GM18907 (cell line): ENCODE results near the gene HOXA7.

Source experiments
- ATAC-seq: cut with Tn5 transposase; IDR thresholded peaks from one replicate; pipeline ENCODE4 v1.9.1; 2021; ENCODE audit warnings: mild to moderate bottlenecking, moderate library complexity; ENCODE audit not compliant: unreplicated experiment

HOXA7 gene

GRCh38 chr7:27182861-27183681 is 26.6 kb upstream of the HOXA7 start:
- ATAC-seq = no peak

- ATAC-seq = no peak
Measured at GRCh38 chr7:27182285-27182841, 25.9 kb upstream of the HOXA7 start.

- ATAC-seq = no peak
Measured at GRCh38 chr7:27181795-27182275, 25.4 kb upstream of the HOXA7 start.

- no peak for ATAC-seq
Measured at GRCh38 chr7:27180431-27181420, 24.3 kb upstream of the HOXA7 start.

GRCh38 chr7:27179503-27180430 is 23.3 kb upstream of the HOXA7 start:
- ATAC-seq = no peak

- ATAC-seq = no peak
Measured at GRCh38 chr7:27179030-27179429, 22.6 kb upstream of the HOXA7 start.

GRCh38 chr7:27178366-27178765 is 21.9 kb upstream of the HOXA7 start:
- no peak for ATAC-seq

- ATAC-seq = no peak
Measured at GRCh38 chr7:27177795-27178320, 21.4 kb upstream of the HOXA7 start.

GRCh38 chr7:27176962-27177794 is 20.7 kb upstream of the HOXA7 start:
- no peak for ATAC-seq

- ATAC-seq = no peak
Measured at GRCh38 chr7:27176524-27176845, 20.0 kb upstream of the HOXA7 start.

- ATAC-seq = no peak
Measured at GRCh38 chr7:27175626-27176523, 19.4 kb upstream of the HOXA7 start.

- no peak for ATAC-seq
Measured at GRCh38 chr7:27174874-27175625, 18.6 kb upstream of the HOXA7 start.

- no peak for ATAC-seq
Measured at GRCh38 chr7:27173956-27174873, 17.7 kb upstream of the HOXA7 start, which contains the start of gene HOXA10. TSS of gene HOXA10 (minus strand) at chr7:27174320. CDS start at chr7:27174306, 14 bp downstream.

- no peak for ATAC-seq
Measured at GRCh38 chr7:27173511-27173955, 17.1 kb upstream of the HOXA7 start.

- no peak for ATAC-seq
Measured at GRCh38 chr7:27172823-27173510, 16.5 kb upstream of the HOXA7 start.
